Endodermal cell (in vitro differentiated cells): ENCODE results near the gene DUSP7. TPM values are rescaled to one million over a fixed set of nuclear protein-coding genes. Genes with fewer than 3 reads are reported as not detected.
A peak's percentile ranks its signal among the peaks of the same experiment; 100 is the strongest.
"Not testable (repeated sequence)": the region's sequence is repeated elsewhere in the genome, so short reads cannot be mapped to it uniquely, and the experiment has no call there.

Source experiments
- DNase-seq: peaks from one replicate; pipeline ENCODE4 v3.0.0-alpha.2; 2017
- H3K27ac ChIP-seq: 2 replicates; pipeline ENCODE4 v1.5.1; 2013; ENCODE audit warnings: mild to moderate bottlenecking, low read depth, low read length, moderate library complexity
- H3K27me3 ChIP-seq: 2 replicates; pipeline ENCODE4 v1.6.1; 2013; ENCODE audit warnings: mild to moderate bottlenecking, low read length, moderate library complexity; ENCODE audit not compliant: insufficient read depth, control insufficient read depth, poor library complexity, severe bottlenecking
- H3K36me3 ChIP-seq: 2 replicates; pipeline ENCODE4 v1.7.0; 2013; ENCODE audit warnings: mild to moderate bottlenecking, low read length, moderate library complexity; ENCODE audit not compliant: control insufficient read depth, insufficient read depth
- H3K4me1 ChIP-seq: one replicate; pipeline ENCODE4 v1.7.0; 2013; ENCODE audit warnings: low read length; ENCODE audit not compliant: control insufficient read depth, insufficient read depth
- H3K4me3 ChIP-seq: 2 replicates; pipeline ENCODE4 v1.5.1; 2013; ENCODE audit warnings: mild to moderate bottlenecking, low read length, moderate library complexity
- H3K9ac ChIP-seq: 2 replicates; pipeline ENCODE4 v1.6.1; 2013; ENCODE audit warnings: mild to moderate bottlenecking, low read length, moderate library complexity; ENCODE audit not compliant: poor library complexity, severe bottlenecking; ENCODE audit errors: extremely low read depth
- H3K9me3 ChIP-seq: 2 replicates; pipeline ENCODE4 v1.6.1; 2013; ENCODE audit warnings: mild to moderate bottlenecking, low read length, moderate library complexity; ENCODE audit not compliant: control insufficient read depth
- H3K27ac Mint-ChIP-seq: 2 replicates; pipeline ENCODE4 v1.8.0; 2020; ENCODE audit warnings: mixed read lengths
- H3K27me3 Mint-ChIP-seq: 2 replicates; pipeline ENCODE4 v1.8.0; 2021; ENCODE audit warnings: mild to moderate bottlenecking, mixed read lengths; ENCODE audit not compliant: insufficient read depth
- H3K36me3 Mint-ChIP-seq: 2 replicates; pipeline ENCODE4 v1.8.0; 2020; ENCODE audit warnings: low read depth, mixed read lengths
- H3K4me1 Mint-ChIP-seq: 2 replicates; pipeline ENCODE4 v1.8.0; 2020; ENCODE audit warnings: mixed read lengths
- H3K4me3 Mint-ChIP-seq: 2 replicates; pipeline ENCODE4 v1.8.0; 2020; ENCODE audit warnings: mild to moderate bottlenecking, moderate library complexity, mixed read lengths
- H3K9me3 Mint-ChIP-seq: 2 replicates; pipeline ENCODE4 v1.8.0; 2020; ENCODE audit warnings: mild to moderate bottlenecking, mixed read lengths
- WGBS, 2 experiments: methylation state at CpG; one replicate each; pipeline versions ENCODE4 v1.1.5 to v1.1.7; 2013; ENCODE audit warnings: missing lambda C conversion rate in 2 of 2, mixed read lengths in 1 of 2; ENCODE audit not compliant: insufficient coverage in 1 of 2, insufficient read length in 1 of 2; 5-methylcytosine and 5-hydroxymethylcytosine counted together
- total RNA-seq, 2 donors: library from RNA; stranded (reverse); fragmentation: NEBNext Ultra II Directional in 1 of 2; extraction: Animal tissue kit (Norgen Biotek cat#: 25700) in 1 of 2; gene quantifications; 2 replicates in 1 of 2; 3 replicates in 1 of 2; pipeline ENCODE4 v1.2.1, GENCODE V29; 2021
- TF ChIP-seq, protein P1 (sequence below): fragments of 200-600 bp; sonication (generic); conservative IDR thresholded peaks from 2 replicates; pipeline ENCODE4 v1.5.0; 2021; ENCODE audit warnings: antibody characterized with exemption, mild to moderate bottlenecking

The DUSP7 gene
- total RNA-seq, 2 donors from 2014 or later, result 14.2 to 16.7 TPM

DNA sequence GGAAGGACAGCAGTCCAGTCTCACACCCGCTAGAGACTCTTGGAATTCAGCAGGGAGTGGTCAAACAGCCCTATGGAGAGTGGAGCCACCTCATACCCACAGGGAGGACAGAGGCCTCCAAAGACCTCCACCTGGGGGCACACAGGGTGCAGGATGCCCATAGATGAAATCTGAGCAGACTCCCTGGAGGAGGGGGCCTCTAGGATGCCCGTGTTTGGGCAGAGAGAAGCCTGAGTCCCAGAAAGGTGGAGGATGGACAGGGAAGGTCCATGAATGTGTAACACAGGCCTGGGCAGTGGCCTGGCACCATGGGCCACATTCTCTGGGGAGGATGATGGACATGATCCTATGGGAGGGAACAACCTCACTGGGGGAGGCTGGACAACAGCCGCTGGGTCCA, 21.7 kb downstream of the DUSP7 start:
- H3K9me3 Mint-ChIP-seq, result no peaks in the 10 kb centered on the region
- H3K27ac ChIP-seq, result no peak overlapping the region
- no peak overlapping the region for H3K9ac ChIP-seq
- no peaks in the 10 kb centered on the region for H3K27me3 Mint-ChIP-seq
- 88 to 100% methylated on average over 2 to 3 of the region's 3 CpGs for WGBS, 2 experiments
- no peaks in the 10 kb centered on the region for H3K27me3 ChIP-seq
- H3K4me3 ChIP-seq, result no peak overlapping the region
- no peaks in the 10 kb centered on the region for H3K4me1 Mint-ChIP-seq
- TF ChIP-seq, protein P1, sequence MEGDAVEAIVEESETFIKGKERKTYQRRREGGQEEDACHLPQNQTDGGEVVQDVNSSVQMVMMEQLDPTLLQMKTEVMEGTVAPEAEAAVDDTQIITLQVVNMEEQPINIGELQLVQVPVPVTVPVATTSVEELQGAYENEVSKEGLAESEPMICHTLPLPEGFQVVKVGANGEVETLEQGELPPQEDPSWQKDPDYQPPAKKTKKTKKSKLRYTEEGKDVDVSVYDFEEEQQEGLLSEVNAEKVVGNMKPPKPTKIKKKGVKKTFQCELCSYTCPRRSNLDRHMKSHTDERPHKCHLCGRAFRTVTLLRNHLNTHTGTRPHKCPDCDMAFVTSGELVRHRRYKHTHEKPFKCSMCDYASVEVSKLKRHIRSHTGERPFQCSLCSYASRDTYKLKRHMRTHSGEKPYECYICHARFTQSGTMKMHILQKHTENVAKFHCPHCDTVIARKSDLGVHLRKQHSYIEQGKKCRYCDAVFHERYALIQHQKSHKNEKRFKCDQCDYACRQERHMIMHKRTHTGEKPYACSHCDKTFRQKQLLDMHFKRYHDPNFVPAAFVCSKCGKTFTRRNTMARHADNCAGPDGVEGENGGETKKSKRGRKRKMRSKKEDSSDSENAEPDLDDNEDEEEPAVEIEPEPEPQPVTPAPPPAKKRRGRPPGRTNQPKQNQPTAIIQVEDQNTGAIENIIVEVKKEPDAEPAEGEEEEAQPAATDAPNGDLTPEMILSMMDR, result no peak
- no peaks in the 10 kb centered on the region for H3K4me1 ChIP-seq
- no peak overlapping the region for H3K27ac Mint-ChIP-seq
- no peak for DNase-seq
- no peak overlapping the region for H3K4me3 Mint-ChIP-seq
- H3K9me3 ChIP-seq, result no peaks in the 10 kb centered on the region
- H3K36me3 Mint-ChIP-seq, result no peaks in the 10 kb centered on the region
- no peaks in the 10 kb centered on the region for H3K36me3 ChIP-seq

DNA sequence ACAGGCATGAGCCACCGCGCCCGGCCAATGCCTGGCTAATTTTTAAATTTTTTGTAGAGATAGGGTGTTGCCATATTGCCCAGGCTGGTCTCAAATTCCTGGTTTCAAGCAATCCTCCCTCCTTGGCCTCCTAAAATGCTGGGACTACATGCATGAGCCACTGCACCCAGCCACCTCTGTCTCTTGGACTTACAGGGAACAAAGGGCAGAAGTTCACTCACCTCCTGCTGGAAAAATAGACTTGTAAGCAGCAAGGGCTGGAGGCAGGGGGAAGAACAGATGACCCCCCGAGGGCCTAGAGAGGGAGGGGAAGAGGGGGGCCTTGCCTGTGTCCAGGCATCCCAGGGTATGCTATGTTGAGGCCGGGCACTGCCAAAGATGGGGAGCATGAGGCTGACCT, 22.2 kb downstream of the DUSP7 start:
- Histone ChIP-seq H3K4me3 (no peak overlapping the region), H3K36me3 (no peaks in the 10 kb centered on the region), H3K27me3 (no peaks in the 10 kb centered on the region), H3K4me1 (no peaks in the 10 kb centered on the region), H3K9me3 (no peaks in the 10 kb centered on the region), H3K27ac (no peak overlapping the region), H3K9ac (no peak overlapping the region)
- Mint-ChIP-seq H3K4me1 (no peaks in the 10 kb centered on the region), H3K27me3 (no peaks in the 10 kb centered on the region), H3K36me3 (no peaks in the 10 kb centered on the region), H3K9me3 (no peaks in the 10 kb centered on the region), H3K4me3 (no peak overlapping the region), H3K27ac (no peak overlapping the region)
- TF ChIP-seq, protein P1, result no peak
- WGBS, 2 experiments, result 89 to 96% methylated on average over 2 to 5 of the region's 5 CpGs
- DNase-seq, result no peak

DNA sequence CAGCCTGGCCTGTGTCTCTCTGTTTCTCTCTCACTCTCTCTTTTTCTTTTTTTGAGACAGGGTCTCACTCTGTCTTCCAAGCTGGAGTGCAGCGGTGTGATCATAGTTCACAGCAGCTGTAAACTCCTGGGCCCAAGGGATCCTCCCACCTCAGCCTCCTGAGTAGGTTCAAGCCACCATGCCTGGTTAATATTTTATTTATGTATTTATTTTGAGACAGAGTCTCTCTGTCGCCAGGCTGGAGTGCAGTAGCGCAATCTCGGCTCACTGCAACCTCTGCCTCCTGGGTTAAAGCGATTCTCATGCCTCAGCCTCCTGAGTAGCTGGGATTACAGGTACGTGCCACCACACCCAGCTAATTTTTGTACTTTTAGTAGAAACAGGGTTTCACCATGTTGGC, 22.6 kb downstream of the DUSP7 start:
- not testable (repeated sequence) for H3K9ac ChIP-seq, H3K4me3 ChIP-seq, H3K36me3 Mint-ChIP-seq, H3K4me1 ChIP-seq, DNase-seq, H3K4me1 Mint-ChIP-seq, H3K27ac ChIP-seq, H3K27me3 ChIP-seq, H3K9me3 ChIP-seq, H3K27ac Mint-ChIP-seq, H3K4me3 Mint-ChIP-seq, H3K9me3 Mint-ChIP-seq, H3K36me3 ChIP-seq, H3K27me3 Mint-ChIP-seq
- 92 to 100% methylated on average over 6 of the region's 6 CpGs for WGBS, 2 experiments

DNA sequence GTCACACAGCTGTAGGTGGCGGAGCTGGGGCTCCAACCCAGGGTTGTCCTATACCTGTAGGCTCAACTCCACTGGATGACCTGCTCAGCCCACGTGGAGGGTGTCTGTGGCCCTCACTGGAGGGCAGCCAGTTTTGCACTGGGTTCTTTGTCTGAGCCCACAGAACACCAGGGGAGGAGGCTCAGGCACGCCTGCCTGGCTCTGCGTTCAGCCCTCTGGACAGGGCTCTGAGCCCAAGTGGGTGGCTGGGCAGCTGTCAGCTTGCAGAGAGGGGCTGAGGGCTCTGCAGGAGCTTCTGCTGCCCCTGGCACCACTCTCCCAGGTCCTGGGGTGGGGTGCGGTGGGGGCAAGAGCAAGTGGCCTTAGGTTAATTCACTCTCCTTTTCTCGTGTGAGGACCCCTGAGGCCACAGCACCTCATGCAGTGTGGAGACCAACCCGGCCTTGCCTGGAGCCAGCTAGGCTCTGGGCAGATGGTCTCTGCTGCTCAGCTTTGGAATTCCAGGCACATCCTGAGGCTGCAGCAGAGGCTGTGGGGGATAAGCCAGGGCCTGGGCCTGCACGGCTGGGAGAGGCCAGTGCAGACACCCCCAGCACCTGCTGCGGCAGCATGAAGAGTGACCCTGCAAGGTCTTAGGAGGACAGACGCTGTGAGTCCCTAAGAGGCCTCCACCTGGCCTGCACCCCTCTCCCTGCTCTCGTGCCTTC, 23.5 kb downstream of the DUSP7 start:
- 88 to 89% methylated on average over 10 to 11 of the region's 11 CpGs for WGBS, 2 experiments

More for the DNA sequence above, 23.5 kb downstream of the DUSP7 start:
- TF ChIP-seq, protein P1, result peak; percentile 3
- peak overlapping the region; percentile 63 for H3K27ac ChIP-seq
- no peak overlapping the region for H3K27ac Mint-ChIP-seq
- no peaks in the 10 kb centered on the region for H3K36me3 ChIP-seq
- H3K4me1 Mint-ChIP-seq, result no peaks in the 10 kb centered on the region
- H3K9me3 ChIP-seq, result no peaks in the 10 kb centered on the region
- H3K36me3 Mint-ChIP-seq, result no peaks in the 10 kb centered on the region
- H3K4me3 ChIP-seq, result no peak overlapping the region
- H3K4me3 Mint-ChIP-seq, result no peak overlapping the region
- H3K9ac ChIP-seq, result no peak overlapping the region
- no peaks in the 10 kb centered on the region for H3K4me1 ChIP-seq
- H3K27me3 ChIP-seq, result no peaks in the 10 kb centered on the region
- H3K9me3 Mint-ChIP-seq, result no peaks in the 10 kb centered on the region
- no peaks in the 10 kb centered on the region for H3K27me3 Mint-ChIP-seq
- no peak for DNase-seq
